Amygdala (tissue), 56 donors: Measurements from ENCODE around the gene PFKFB3.
"Not testable (repeated sequence)": the region's sequence is repeated elsewhere in the genome, so short reads cannot be mapped to it uniquely, and the experiment has no call there.

Experiments
- DNase-seq, 56 donors: peaks; one replicate each; lab custom pipeline; 2025; lab: John Stamatoyannopoulos, UW

The PFKFB3 gene

GRCh38 chr10:6176691-6177231 lies 26.0 kb upstream of the PFKFB3 start:
- no peak for DNase-seq

DNA sequence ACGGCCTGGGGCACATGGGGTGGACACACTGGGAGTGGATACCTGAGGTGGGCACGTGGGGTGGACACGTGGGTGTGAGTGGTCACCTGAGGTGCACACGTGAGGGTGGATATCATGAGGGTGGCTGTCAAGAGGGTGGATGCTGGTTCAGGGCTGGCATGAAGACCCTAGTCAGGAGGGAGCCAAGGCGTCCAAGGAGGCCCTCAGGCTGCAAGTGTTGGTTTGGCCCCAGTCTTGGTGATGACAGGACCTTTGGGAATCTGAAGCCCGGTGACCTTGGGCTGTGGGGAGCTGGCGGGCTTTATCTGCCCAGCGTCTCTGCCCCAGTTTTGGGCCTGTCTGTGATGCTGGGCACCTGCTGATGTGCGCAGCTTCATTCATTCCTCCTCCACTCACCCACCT lies 24.9 kb upstream of the PFKFB3 start:
- DNase-seq = no peak

DNA sequence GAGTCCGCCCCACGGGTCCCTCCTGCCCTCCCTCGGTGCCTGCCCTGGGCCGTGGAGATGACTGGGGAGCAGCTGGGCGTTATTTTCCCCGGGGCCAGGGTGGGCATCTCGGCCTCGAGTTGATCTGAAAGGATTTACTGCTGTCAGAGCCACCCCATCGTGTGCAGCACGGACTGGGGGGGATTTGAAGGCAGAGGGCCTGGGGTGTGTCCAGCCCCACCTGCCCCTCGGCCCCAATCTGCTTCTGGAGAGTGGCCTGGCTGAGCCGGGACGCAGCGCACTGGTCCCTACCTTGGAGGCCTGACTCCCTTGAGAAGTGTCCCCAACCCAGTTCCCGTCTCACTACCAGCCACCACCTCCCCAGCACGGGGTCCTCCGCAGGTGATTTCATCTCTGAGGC lies 24.2 kb upstream of the PFKFB3 start:
- DNase-seq = no peak

GRCh38 chr10:6179078-6179477 lies 23.7 kb upstream of the PFKFB3 start:
- DNase-seq = no peak

GRCh38 chr10:6180480-6181110 lies 22.1 kb upstream of the PFKFB3 start:
- DNase-seq = no peak

- DNase-seq = no peak
Observed at GRCh38 chr10:6181249-6181648, 21.5 kb upstream of the PFKFB3 start.

- DNase-seq = no peak
Observed at GRCh38 chr10:6182454-6183098, 20.2 kb upstream of the PFKFB3 start.

DNA sequence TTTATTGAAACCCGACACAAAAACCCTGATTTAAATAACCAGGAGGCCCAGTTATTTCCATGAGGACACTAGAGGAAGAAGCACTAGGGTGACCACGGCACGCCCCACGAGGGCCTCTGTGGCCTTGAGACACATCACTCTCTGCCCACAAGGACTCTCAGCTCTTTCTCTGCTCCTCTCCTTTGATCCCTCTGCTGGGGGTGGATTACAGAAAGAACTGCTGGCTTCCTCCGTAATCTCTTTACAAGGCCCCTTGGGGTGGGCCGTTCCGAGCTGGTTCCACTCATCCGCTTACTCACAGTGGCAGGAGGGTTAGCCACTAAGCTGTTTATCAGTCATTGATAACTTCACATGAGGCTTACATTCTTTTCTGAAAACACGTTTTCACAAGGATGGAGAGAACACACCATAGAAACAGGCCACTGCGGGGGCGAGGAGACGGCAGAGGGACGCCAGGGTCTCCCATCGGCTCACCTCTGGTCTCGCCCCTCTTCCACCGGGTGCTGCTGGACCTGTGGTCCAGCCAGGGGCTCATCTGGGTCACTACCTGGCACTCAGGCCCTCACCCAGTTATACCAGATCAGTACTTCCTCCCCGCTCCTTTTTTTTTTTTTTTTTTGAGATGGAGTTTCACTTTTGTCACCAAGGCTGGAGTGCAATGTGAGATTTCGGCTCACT lies 17.6 kb upstream of the PFKFB3 start:
- no peak for DNase-seq

GRCh38 chr10:6186894-6187256 lies 15.9 kb upstream of the PFKFB3 start:
- no peak for DNase-seq

DNA sequence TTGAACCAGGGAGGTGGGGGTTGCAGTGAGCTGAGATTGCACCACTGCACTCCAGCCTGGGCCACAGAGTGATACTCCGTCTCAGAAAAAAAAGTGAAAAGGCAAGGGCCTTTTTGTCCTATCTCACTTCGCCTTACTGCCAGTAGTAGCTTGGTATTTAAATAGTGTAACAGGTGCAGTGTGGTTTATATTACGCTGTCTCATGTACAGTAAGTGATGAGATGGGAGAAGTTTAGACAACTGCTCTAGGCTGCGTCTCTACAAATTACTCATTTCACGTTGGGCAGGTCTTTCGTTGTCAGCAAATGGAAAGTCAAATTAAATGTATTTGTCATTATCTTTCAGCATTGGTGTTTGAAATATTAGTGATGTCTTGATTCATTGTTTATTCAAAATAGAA lies 15.5 kb upstream of the PFKFB3 start:
- DNase-seq = no peak

DNA sequence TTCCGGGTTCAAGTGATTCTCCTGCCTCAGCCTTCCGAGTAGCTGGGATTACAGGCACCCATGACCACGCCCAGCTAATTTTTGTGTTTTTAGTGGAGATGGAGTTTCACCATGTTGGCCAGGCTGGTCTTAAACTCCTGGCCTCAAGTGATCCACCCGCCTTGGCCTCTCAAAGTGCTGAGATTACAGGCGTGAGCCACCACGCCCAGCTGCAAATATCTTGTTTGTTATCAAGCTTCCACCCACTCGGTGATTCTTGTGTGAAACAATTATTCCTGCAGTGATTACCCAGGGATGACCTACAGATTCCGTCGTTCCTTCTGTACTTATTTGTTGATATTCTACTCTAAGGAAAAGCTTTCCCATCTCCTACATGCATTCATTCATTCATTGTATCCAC lies 12.7 kb upstream of the PFKFB3 start:
- not testable (repeated sequence) for DNase-seq

DNA sequence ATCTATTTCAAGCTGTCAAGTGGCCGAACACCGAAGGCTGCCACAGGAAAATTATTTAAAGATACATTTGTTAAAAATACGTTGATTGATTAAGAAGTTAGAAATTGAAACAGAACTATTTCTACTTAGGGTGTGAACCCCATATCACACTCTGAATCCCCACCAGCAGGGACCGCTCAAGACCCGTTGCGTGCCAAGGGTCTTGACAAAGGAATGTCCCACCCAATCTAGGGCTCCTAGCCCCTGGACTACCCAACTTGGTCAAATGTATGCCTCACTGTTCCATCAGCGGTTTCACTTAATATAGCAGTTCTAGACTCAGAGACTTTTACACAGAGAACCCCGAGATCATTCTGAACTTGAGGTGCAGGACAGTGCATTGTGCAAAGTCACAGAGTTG lies 11.6 kb upstream of the PFKFB3 start:
- no peak for DNase-seq

DNA sequence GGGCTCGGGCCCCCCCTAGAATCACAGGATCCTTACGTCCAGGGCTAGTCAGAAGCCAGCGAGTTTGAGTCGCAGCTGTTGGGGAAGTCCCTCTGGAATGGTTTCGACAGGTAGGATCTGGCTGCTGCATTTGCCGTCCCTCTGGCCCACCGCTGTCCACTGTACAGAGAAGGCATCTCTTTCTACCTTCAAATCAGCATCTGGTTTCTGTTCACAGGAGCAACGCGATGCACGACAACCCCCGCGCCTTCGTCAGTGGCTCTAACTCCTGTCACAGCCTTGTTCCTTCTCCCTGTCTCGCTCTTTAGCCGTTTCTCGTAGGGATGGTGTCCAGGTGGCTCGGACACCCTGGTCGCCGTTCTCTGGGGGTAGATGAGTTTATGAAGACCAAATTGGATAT lies 11.2 kb upstream of the PFKFB3 start:
- DNase-seq = no peak

GRCh38 chr10:6193342-6193741 lies 9.4 kb upstream of the PFKFB3 start:
- not testable (repeated sequence) for DNase-seq

GRCh38 chr10:6194311-6194710 lies 8.4 kb upstream of the PFKFB3 start:
- no peak for DNase-seq

- DNase-seq = no peak
Observed at GRCh38 chr10:6195376-6195775, 7.4 kb upstream of the PFKFB3 start.

GRCh38 chr10:6195846-6196245 lies 6.9 kb upstream of the PFKFB3 start:
- DNase-seq = peak in 1 of 56 donors; percentile 30

DNA sequence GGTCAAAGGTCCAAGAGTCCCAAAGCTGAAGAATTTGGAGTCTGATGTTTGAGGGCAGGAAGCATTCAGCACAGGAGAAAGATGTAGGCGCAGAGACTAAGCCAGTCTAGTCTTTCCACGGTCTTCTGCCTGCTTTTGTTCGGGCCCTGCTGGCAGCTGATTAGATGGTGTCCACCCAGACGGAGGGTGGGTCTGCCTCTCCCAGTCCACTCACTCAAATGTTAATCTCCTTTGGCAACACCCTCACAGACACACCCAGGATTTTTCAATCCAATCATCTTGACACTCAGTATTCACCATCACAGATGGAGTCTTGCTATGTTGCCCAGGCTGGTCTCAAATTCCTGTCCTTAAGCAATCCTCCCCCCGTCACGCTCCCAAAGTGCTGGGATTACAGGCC lies 6.2 kb upstream of the PFKFB3 start:
- DNase-seq = not testable (repeated sequence)

DNA sequence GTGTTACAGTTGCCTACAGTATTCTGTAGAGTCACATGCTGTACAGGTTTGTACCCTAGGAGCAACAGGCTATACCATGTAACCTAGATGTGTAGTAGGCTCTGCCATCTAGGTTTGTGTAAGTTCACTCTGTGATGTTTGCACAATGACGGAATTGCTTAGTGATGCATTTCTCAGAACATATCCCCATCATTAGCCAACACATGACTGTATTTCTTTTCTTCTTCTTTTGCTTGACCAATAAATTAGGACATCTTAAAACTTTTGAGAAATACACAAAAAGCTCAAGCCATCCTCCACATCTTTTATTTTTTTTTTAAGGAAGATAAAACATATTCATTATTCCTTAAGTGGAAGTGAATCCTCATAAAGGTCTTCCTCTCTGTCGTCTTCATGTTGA lies 5.4 kb upstream of the PFKFB3 start:
- no peak for DNase-seq

DNA sequence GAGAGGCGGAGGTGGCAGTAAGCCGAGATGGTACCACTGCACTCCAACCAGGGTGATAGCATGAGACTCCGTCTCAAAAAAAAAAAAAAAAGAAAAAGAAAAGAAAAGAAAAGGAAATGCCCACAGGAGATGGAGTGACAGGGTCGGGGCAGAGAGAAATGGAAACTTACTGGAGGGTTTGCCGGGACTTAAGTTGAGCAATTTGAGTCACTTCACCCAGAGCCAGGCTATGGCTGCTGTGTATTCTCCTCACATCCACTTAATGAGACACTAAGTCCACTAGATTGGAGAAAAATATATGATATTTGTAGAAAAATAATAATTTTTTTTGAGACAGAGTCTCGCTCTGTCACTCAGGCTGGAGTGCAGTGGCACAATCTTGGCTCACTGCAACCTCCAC lies 4.6 kb upstream of the PFKFB3 start:
- no peak for DNase-seq

GRCh38 chr10:6199131-6199733 lies 3.5 kb upstream of the PFKFB3 start:
- DNase-seq = no peak

DNA sequence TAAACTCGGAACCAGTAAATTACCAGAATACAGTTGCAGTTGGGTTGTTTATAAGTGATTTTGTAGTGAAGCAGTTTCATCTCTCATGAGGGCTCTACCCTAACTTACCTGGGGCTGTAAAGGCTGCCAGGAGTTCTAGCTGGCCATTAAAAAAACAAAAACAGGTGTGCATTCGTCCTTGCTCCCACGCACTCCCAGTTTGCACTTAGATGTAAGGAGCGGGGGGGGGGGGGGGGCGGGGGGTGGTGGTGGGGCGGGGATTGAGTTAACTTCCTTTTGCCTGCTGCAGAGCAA lies 2.3 kb upstream of the PFKFB3 start:
- no peak for DNase-seq
